Neuronal stem cell (in vitro differentiated cells): ENCODE data around the gene KRTAP12-1.

Experiments
- DNase-seq: peaks from one replicate; pipeline ENCODE4 v3.0.0-alpha.2; 2013; ENCODE audit warnings: low spot score
- H2AFZ ChIP-seq: one replicate; pipeline ENCODE4 v1.6.1; 2013; ENCODE audit warnings: mild to moderate bottlenecking, low read length, inconsistent platforms
- H2AK5ac ChIP-seq: 2 replicates; pipeline ENCODE4 v1.6.1; 2013; ENCODE audit warnings: low read depth, mild to moderate bottlenecking, inconsistent platforms, low read length, moderate library complexity, mixed read lengths
- H2BK120ac ChIP-seq: 2 replicates; pipeline ENCODE4 v1.6.1; 2013; ENCODE audit warnings: low read depth, mild to moderate bottlenecking, inconsistent platforms, low read length, moderate library complexity, mixed read lengths
- H2BK12ac ChIP-seq: one replicate; pipeline ENCODE4 v1.6.1; 2013; ENCODE audit warnings: low read length, inconsistent platforms
- H2BK15ac ChIP-seq: 2 replicates; pipeline ENCODE4 v1.6.1; 2013; ENCODE audit warnings: mild to moderate bottlenecking, low read length, inconsistent platforms, mixed read lengths
- H2BK5ac ChIP-seq: one replicate; pipeline ENCODE4 v1.6.1; 2013; ENCODE audit warnings: inconsistent platforms, mild to moderate bottlenecking, low read length, moderate library complexity
- H3K14ac ChIP-seq: one replicate; pipeline ENCODE4 v1.6.1; 2013; ENCODE audit warnings: low read length, inconsistent platforms
- H3K18ac ChIP-seq: 2 replicates; pipeline ENCODE4 v1.6.1; 2013; ENCODE audit warnings: low read length, inconsistent platforms
- H3K23ac ChIP-seq: 2 replicates; pipeline ENCODE4 v1.6.1; 2013; ENCODE audit warnings: low read depth, mild to moderate bottlenecking, mixed read lengths, low read length, inconsistent platforms; ENCODE audit not compliant: poor library complexity
- H3K27ac ChIP-seq: replicated peaks from 3 replicates; pipeline ENCODE4 v1.5.1; 2013; ENCODE audit warnings: low read length, inconsistent platforms
- H3K27me3 ChIP-seq, 3 experiments: 2 replicates each; pipeline ENCODE4 v1.6.1; 2013; ENCODE audit warnings: low read length in 3 of 3, mild to moderate bottlenecking in 2 of 3, inconsistent platforms in 1 of 3, low read depth in 1 of 3, mixed read lengths in 1 of 3, moderate library complexity in 1 of 3; ENCODE audit not compliant: control insufficient read depth in 3 of 3, insufficient read depth in 3 of 3
- H3K36me3 ChIP-seq, 2 donors: replicated peaks in 1 of 2; 2 replicates each; pipeline ENCODE4 v1.6.1; 2013; ENCODE audit warnings: low read length in 2 of 2; ENCODE audit not compliant: control insufficient read depth in 2 of 2, insufficient read depth in 2 of 2
- H3K4ac ChIP-seq: 2 replicates; pipeline ENCODE4 v1.6.1; 2013; ENCODE audit warnings: inconsistent platforms, mild to moderate bottlenecking, low read length, moderate library complexity
- H3K4me1 ChIP-seq, 2 donors: 1 replicate in 1 of 2; 2 replicates in 1 of 2; pipeline ENCODE4 v1.6.1; 2013; ENCODE audit warnings: low read length in 2 of 2, low read depth in 1 of 2; ENCODE audit not compliant: control insufficient read depth in 2 of 2, insufficient read depth in 1 of 2
- H3K4me2 ChIP-seq: one replicate; pipeline ENCODE4 v1.6.1; 2013; ENCODE audit warnings: mild to moderate bottlenecking, low read length, inconsistent platforms; ENCODE audit not compliant: insufficient read depth, poor library complexity, severe bottlenecking
- H3K4me3 ChIP-seq, 2 donors: 2 replicates each; pipeline ENCODE4 v1.5.1; 2013; ENCODE audit warnings: low read length in 2 of 2, mild to moderate bottlenecking in 2 of 2, inconsistent platforms in 1 of 2, moderate library complexity in 1 of 2
- H3K79me1 ChIP-seq: one replicate; pipeline ENCODE4 v1.6.1; 2013; ENCODE audit warnings: low read depth, mild to moderate bottlenecking, inconsistent platforms, low read length, moderate library complexity
- H3K9ac ChIP-seq: one replicate; pipeline ENCODE4 v1.6.1; 2013; ENCODE audit warnings: mild to moderate bottlenecking, low read depth, low read length, inconsistent platforms; ENCODE audit not compliant: poor library complexity
- H3K9me3 ChIP-seq, 2 donors: replicated peaks in 1 of 2; 2 replicates each; pipeline versions ENCODE3 to v1.6.1; 2013; ENCODE audit warnings: low read length in 2 of 2, mild to moderate bottlenecking in 2 of 2, inconsistent platforms in 1 of 2, low read depth in 1 of 2, mixed read lengths in 1 of 2, moderate library complexity in 1 of 2; ENCODE audit not compliant: control insufficient read depth in 2 of 2, insufficient read depth in 1 of 2
- H4K8ac ChIP-seq: one replicate; pipeline ENCODE4 v1.6.1; 2013; ENCODE audit warnings: low read depth, mild to moderate bottlenecking, inconsistent platforms, low read length, moderate library complexity
- H4K91ac ChIP-seq: one replicate; pipeline ENCODE4 v1.6.1; 2013; ENCODE audit warnings: low read length, low read depth, mild to moderate bottlenecking, inconsistent platforms; ENCODE audit not compliant: poor library complexity
- WGBS, 2 donors: extraction: QIAGEN DNeasy Blood & Tissue Kit; methylation state at CpG; one replicate each; pipeline ENCODE4 v1.1.7; 2013; ENCODE audit warnings: missing lambda C conversion rate in 2 of 2, mixed read lengths in 1 of 2; ENCODE audit not compliant: insufficient read length in 2 of 2, insufficient replicate concordance in 1 of 2; ENCODE audit errors: extremely low coverage in 2 of 2; 5-methylcytosine and 5-hydroxymethylcytosine counted together

KRTAP12-1 gene

GRCh38 chr21:44714905-44715304 lies 32.9 kb upstream of the KRTAP12-1 start:
- Histone ChIP-seq H3K18ac (no peak overlapping the region), H3K27me3 (peaks cover 25 to 76% (median 40%) of the 10 kb centered on the region in 3 experiments), H2BK120ac (no peak overlapping the region), H2AK5ac (no peak overlapping the region), H3K79me1 (no peaks in the 10 kb centered on the region), H3K4ac (no peak overlapping the region), H3K23ac (no peak overlapping the region), H3K4me3 (no peak overlapping the region), H4K8ac (no peak overlapping the region), H3K9ac (no peak overlapping the region), H2BK15ac (no peak overlapping the region), H3K4me2 (no peak overlapping the region), H4K91ac (no peak overlapping the region), H2BK5ac (no peak overlapping the region), H3K36me3 (no peaks in the 10 kb centered on the region), H3K27ac (no peak overlapping the region), H2AFZ (no peak overlapping the region), H3K4me1 (peaks cover 3 to 6% of the 10 kb centered on the region in 2 donors), H3K9me3 (no peaks in the 10 kb centered on the region), H2BK12ac (no peak overlapping the region), H3K14ac (no peak overlapping the region)
- DNase-seq = no peak
- no CpG with 5 or more reads among the region's 8 CpGs for WGBS, 2 donors

- Histone ChIP-seq H2AK5ac (no peak overlapping the region), H3K4me1 (peaks cover 6 to 11% of the 10 kb centered on the region in 2 donors), H3K9ac (no peak overlapping the region), H3K27ac (no peak overlapping the region), H3K18ac (no peak overlapping the region), H3K4ac (no peak overlapping the region), H2BK120ac (no peak overlapping the region), H2BK12ac (no peak overlapping the region), H4K8ac (no peak overlapping the region), H3K14ac (no peak overlapping the region), H3K27me3 (peaks cover 35 to 78% (median 50%) of the 10 kb centered on the region in 3 experiments), H3K23ac (no peak overlapping the region), H4K91ac (no peak overlapping the region), H2AFZ (no peak overlapping the region), H2BK5ac (no peak overlapping the region), H3K79me1 (no peaks in the 10 kb centered on the region), H3K36me3 (no peaks in the 10 kb centered on the region), H3K9me3 (no peaks in the 10 kb centered on the region), H3K4me2 (no peak overlapping the region), H3K4me3 (no peak overlapping the region), H2BK15ac (no peak overlapping the region)
- WGBS, 2 donors = no CpG with 5 or more reads among the region's 10 CpGs
- no peak for DNase-seq
Measured at GRCh38 chr21:44713846-44714245, 31.9 kb upstream of the KRTAP12-1 start.

- H3K9me3 ChIP-seq = no peaks in the 10 kb centered on the region
- H3K9ac ChIP-seq = no peak overlapping the region
- no peaks in the 10 kb centered on the region for H3K79me1 ChIP-seq
- no peak overlapping the region for H2BK12ac ChIP-seq
- no peak overlapping the region for H3K23ac ChIP-seq
- H3K14ac ChIP-seq = no peak overlapping the region
- no peak overlapping the region for H3K4me2 ChIP-seq
- no peak overlapping the region for H4K8ac ChIP-seq
- peaks cover 42 to 80% (median 58%) of the 10 kb centered on the region in 3 experiments for H3K27me3 ChIP-seq
- WGBS, 2 donors = no CpG with 5 or more reads among the region's 9 CpGs
- no peak overlapping the region for H2BK120ac ChIP-seq
- H2AFZ ChIP-seq = no peak overlapping the region
- no peak overlapping the region for H3K4ac ChIP-seq
- no peak for DNase-seq
- no peak overlapping the region for H4K91ac ChIP-seq
- no peak overlapping the region for H3K27ac ChIP-seq
- H2BK5ac ChIP-seq = no peak overlapping the region
- H2AK5ac ChIP-seq = no peak overlapping the region
- no peaks in the 10 kb centered on the region for H3K36me3 ChIP-seq
- H3K4me3 ChIP-seq = no peak overlapping the region
- H2BK15ac ChIP-seq = no peak overlapping the region
- H3K4me1 ChIP-seq = peaks cover 10 to 17% of the 10 kb centered on the region in 2 donors
- peak overlapping the region; percentile 27 for H3K18ac ChIP-seq
Measured at GRCh38 chr21:44713130-44713529, 31.2 kb upstream of the KRTAP12-1 start.

GRCh38 chr21:44712203-44713028 lies 30.5 kb upstream of the KRTAP12-1 start:
- no peaks in the 10 kb centered on the region for H3K9me3 ChIP-seq
- no CpG with 5 or more reads among the region's 22 CpGs for WGBS, 2 donors
- H3K4me2 ChIP-seq = no peak overlapping the region
- H2AK5ac ChIP-seq = no peak overlapping the region
- H3K14ac ChIP-seq = no peak overlapping the region
- H3K27me3 ChIP-seq = peaks cover 47 to 87% (median 65%) of the 10 kb centered on the region in 3 experiments
- peaks cover 13 to 23% of the 10 kb centered on the region in 2 donors for H3K4me1 ChIP-seq
- no peak overlapping the region for H3K4me3 ChIP-seq
- H2BK15ac ChIP-seq = no peak overlapping the region
- no peaks in the 10 kb centered on the region for H3K79me1 ChIP-seq
- no peak overlapping the region for H2BK120ac ChIP-seq
- H3K18ac ChIP-seq = peak overlapping the region; percentile 58
- no peaks in the 10 kb centered on the region for H3K36me3 ChIP-seq
- H4K91ac ChIP-seq = no peak overlapping the region
- no peak overlapping the region for H4K8ac ChIP-seq
- no peak overlapping the region for H3K27ac ChIP-seq
- DNase-seq = no peak
- no peak overlapping the region for H2BK12ac ChIP-seq
- no peak overlapping the region for H3K4ac ChIP-seq
- H3K9ac ChIP-seq = no peak overlapping the region
- no peak overlapping the region for H2AFZ ChIP-seq
- H2BK5ac ChIP-seq = no peak overlapping the region
- H3K23ac ChIP-seq = no peak overlapping the region
